IPS DF 4.7 (cell line): ENCODE measurements around the gene SLC9B2.
A peak's percentile ranks its signal among the peaks of the same experiment; 100 is the strongest.

Source experiments
- DNase-seq: peaks from one replicate; pipeline ENCODE4 v3.0.0-alpha.2; 2013; ENCODE audit warnings: low spot score; ENCODE audit errors: extremely low read depth

Gene SLC9B2

DNA sequence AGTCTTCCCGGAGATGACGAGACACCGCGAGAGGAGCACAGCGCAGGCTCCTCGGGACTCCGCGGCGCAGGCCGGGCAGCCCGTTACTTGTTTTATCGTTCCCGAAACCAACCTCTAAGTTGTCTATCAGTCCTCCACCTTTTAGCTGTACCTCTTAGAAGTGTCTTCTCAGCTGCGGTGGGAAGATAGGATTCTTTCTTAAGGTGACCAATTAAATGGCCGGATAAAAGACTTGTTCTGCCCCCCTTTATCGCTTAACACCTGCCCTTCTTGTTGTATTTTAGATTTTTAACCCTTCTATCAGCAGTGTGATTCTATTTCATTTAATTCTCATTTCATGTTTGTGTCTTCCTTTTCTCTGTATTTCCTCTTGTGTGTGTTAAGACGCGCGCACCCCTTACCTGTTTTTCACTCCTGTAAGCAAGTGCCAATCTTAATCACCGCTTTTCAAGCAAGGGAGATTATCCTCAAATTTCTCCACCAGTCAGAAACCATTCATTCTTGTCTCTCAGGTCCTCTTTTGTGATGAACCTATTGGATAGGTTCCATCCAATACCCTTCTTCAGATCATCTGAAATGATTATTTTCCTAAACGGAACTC is at the start of gene SLC9B2:
Gene SLC9B2, minus strand, starts transcription at position 15 of the 601 bp plus-strand sequence. CDS start 9,211 bp downstream, outside the sequence.
- DNase-seq = no peak

DNA sequence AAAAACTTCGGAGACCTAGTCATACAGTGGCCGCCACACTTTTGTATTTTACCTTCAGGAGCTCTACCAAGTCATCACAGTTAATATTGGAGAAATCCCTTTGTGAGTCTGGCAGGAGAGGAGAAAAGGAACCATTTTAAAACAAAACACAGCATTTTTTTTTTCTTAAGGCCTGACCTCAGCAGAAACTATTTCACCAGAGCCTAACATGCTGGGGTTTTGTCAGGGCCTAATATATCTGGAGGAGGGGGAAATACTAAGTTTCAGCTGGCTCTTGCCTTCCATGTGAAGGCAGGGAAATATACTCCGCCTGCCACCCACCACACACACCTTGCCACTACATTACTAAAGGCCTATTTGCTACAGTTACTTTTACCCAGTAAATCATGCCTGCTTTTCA is 49.6 kb upstream of the SLC9B2 start:
- no peak for DNase-seq

DNA sequence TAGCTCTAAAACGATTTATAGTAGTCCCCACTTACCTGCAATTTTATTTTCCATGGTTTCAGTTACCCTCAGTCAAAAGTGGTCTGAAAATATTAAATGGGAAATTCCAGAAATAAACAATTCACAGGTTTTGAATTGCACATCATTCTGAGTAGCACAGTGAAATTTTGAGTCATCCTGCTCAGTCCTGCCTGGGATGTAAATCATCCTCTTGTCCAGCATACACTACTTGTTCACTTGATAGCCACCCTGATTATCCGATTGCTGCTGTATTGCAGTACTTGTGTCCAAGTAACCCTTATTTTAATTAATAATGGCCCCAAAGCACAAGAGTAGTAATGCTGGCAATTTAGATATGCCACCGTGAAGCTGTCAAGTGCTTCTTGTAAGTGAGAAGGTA is 46.6 kb upstream of the SLC9B2 start:
- DNase-seq = no peak

- DNase-seq = no peak
These were observed 41.6 kb upstream of the SLC9B2 start for GRCh38 chr4:103118166-103118565.

DNA sequence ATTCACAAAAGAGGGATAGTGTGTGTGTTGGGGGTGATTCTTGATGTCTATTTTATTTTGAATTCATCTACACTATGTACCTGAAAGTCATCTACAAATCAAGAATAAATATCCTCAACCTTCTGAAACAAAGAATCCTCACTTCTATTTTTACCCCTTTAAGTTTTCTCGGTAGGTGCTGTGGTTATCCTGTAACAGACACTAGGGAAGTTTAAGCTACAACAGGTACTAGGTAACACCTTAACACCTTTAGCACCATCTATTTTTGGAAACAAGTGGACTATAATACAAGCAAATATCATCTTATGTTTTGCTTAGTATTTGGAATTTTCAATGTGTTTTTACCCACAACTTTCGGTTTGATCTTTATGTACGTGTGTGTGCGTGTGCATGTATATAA is 35.0 kb upstream of the SLC9B2 start:
- DNase-seq = no peak

DNA sequence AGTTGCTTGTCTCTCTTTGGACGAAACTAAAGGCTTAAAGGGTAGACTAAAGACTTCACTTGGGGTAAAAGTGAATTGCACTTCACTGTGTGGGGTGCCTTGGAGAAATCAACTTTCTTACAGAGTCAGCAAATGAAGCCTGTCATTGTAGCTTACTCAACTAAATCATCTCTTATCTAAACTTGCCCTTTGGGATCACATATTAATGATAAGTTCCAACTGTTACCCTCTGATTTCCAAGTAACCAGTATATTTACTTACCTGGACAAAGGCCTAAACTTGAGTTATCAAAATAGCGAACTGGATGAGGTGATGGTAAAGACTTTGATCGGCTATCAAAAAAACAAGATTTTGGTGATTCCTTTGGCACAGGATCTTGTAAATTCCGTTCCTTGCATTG is 32.0 kb upstream of the SLC9B2 start:
- no peak for DNase-seq

DNA sequence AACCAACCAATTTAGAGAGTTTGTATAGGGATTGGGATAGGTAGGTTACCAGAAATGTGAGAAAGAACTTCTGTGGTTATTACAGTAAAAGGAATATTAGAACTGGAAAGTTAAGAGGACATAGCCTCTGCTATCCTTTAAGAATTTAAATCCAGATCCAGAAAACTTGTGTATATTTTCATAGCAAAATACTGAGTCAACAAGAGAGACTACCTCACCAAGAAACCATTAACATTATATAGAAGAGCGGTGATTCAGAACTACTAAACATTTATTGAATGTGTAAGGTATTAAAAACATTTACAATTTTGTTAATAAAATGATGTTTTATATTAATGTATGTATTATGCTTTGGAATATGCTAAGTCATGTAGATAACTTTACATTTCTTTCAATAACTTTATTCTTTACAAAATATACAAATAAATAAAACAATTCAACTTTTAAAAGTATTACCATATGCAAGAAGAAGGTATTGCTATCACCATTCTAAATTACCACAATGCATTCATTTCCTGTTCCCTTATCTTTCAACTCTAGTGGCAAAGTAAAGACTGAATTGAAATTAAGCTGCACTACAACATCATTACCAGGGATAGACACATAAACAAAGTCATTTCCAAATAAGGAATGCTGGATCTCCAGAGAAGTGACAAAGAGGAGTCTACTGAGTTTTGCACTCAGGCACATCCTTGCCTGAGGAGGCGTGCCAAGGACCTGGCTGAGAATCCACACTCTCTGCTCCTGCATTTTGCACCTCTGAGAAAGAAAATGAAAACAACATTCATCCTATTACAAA is 29.2 kb upstream of the SLC9B2 start:
- DNase-seq = no peak

GRCh38 chr4:103104886-103105285 is 28.3 kb upstream of the SLC9B2 start:
- no peak for DNase-seq

DNA sequence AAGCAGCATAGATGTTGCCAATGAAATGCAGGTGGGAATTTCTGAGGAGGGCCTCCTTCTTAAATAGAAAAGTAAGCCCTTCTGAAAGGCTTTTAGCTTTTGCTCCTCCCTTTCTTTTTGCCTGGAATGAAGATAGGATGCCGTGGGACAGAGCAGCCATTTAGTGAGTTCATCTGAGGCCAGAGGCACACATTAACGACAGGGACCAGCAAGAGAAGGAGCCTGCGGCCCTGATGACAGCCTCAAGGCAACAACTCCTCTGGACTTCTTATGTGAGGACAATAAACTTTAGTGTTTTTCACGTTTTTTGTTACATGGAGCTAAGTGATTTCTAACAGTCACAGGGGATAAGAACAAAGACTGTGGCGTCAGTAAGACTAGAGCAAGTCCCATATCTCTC is 24.1 kb upstream of the SLC9B2 start:
- no peak for DNase-seq

DNA sequence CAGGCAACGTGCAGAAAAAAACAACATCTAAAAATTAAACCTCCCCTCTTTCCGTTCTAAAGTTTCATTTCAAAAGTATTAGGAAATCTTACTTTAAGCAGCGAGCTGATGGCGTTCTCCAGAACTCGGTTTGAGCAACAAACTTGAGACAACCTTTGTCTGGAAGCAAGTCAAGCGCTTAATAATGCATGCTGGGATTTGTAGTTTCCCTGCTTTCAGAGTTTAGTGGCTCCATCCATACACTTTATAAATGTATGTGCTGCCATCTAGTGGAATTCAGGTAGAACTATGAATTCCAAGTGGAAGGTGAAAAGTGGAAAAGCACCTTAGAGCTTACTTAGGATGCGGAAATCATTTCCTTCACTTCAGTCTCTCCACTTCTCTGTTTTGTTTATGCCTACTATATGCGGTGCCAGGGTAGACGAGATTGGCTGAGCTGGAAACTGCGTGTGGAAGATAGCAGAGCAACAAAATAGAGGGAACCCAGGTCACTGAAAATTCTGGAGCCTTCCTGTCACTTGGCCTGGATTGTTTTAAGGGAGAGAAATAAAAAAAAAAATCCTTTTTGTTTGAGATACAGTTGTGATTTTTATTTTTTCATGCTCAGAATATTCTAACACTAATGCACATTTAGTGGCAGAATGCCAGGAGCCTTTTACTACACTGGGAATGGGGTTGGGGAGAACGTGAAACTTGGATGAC is 23.3 kb upstream of the SLC9B2 start, which contains the start of gene BDH2:
Gene BDH2, minus strand, starts transcription at position 144 of the 702 bp plus-strand sequence. CDS start 3,580 bp downstream, outside the sequence.
- peak; percentile 86 for DNase-seq

DNA sequence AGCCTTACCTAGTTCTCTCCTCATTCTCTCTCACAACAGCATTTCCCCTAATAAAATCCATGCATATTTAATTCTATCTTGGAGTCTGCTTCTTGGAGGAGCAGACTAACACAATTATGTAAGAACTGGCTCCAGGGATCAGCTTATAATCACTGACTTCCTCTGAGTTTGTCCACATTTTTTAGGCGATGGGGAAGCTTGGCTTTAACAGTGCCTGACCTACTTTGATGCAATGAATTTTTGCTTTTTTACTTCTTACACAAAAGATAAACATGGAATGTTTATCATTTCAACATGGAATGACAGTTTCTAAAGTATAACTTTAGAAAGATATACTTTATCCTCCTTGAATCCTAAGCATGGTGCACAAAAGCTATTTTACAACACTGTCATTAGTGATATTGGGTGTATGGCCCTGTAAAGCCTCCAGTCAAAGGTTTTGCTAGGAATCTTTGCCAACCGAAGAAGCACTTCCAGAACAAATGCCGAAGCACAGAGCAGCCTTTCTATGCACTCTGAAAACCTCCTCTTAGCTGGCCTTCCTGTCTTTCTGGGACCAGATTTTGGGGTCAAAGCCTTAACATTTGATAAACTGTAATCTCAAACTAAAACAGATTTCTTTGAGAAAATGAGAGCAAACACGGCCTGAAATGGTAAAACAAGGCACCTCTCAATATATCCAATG is 22.3 kb upstream of the SLC9B2 start:
- no peak for DNase-seq

DNA sequence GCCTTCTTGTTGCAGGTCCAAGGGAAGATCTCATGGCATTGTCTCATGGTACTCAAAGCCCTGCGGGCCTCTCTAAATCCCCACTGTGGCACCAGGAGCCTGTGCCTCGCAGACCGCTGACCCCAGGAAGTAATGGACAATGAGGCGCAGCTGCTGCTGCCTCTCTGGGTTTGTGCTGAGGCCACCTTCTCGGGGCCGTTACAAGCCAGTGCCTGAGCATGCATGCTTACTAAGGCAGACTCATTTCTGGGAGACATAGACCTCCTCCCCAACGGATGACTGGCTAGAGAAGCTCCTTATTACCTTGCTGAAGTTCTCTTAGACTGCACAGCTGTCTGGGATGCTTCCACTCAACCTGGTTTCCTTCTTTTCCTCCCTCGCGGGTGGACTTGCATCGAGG is 21.8 kb upstream of the SLC9B2 start:
- no peak for DNase-seq

DNA sequence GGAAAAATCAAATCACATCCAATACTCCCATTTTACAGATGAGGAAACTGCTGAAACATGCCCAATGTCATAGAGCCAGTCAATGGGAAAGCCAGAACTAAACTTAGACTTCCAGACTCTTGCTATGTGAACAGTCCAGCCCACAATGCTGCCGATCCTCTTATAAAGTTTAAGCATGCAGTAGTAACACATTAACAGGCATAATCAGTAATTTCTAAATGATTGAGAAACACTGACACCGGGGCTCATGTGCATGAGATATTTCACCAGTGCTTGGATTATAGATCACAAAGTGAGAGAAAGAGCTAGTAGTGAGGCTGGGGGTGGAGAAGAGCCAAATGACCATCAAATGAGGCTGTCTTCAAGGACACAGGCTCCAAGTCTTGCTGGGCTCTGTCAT is 20.6 kb upstream of the SLC9B2 start:
- DNase-seq = no peak

DNA sequence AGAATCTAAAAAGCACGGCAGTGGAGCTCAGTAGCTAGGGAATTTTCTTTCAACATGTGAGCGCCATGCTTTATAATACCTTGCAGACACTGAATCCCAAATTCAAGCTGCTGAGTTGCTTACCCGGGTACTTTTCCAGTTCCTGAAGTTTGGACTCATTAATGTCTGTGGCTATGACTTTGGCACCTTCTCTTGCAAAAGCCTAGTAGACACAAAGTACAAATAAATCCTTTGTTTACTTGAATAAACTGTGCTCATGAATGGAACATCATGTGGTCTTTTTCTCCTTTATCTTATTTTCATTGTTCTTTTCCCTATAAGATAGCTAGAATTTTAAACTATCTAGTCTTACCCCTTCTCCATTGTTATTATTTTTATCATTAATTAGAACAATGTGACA is 18.5 kb upstream of the SLC9B2 start:
- DNase-seq = no peak

- no peak for DNase-seq
These were observed 15.7 kb upstream of the SLC9B2 start for GRCh38 chr4:103092245-103092644.

- DNase-seq = peak; percentile 33
These were observed 15.2 kb upstream of the SLC9B2 start for GRCh38 chr4:103091601-103092223.

- DNase-seq = no peak
These were observed 12.9 kb upstream of the SLC9B2 start for GRCh38 chr4:103089481-103089880.

DNA sequence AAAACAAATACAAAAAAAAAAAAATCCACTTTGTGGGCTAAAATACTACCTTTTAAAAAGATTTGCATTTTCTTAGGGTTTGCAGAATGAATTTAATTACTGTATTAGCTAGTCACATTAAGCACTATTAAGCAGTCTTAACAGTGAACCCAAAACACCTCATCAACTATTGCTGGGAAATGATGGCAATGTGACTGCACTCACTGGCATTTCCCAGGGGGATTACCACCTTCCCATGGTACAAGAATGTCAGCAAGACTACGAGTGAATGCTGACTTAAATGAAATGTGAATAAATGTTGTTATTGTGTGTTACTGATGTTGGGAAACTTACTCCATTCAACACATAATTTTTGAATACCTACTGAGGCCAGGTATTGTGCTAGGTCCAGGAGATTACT is 10.0 kb upstream of the SLC9B2 start:
- no peak for DNase-seq

DNA sequence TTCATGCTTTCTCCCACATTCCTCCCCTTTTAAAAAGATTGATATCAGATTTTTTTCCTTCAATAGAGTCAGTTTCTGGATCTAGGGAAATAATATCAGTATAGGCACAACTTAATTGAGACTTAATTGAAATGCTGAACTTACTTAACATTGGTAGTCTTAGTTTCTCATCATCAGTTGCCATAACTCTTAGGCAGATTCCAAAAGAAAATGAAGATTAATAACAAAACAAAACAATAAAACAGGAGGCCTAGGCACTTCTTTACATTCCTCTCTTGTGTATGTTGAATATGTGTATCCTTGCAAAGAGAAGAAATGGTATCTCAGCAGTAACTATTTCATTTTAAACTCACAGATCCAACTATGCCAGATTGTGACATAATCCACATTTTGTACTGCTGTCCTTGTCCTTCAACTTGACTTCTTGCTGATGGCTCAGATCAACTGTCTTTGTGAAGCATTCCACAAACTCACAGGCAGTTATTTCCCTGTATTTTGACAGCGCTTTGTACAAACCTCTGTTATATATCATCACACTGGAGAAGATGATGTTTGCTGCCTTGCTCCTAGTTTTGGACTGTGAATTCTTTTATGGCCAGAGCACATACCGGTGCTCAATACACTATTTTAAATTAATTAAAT is 9.1 kb upstream of the SLC9B2 start:
- DNase-seq = no peak

DNA sequence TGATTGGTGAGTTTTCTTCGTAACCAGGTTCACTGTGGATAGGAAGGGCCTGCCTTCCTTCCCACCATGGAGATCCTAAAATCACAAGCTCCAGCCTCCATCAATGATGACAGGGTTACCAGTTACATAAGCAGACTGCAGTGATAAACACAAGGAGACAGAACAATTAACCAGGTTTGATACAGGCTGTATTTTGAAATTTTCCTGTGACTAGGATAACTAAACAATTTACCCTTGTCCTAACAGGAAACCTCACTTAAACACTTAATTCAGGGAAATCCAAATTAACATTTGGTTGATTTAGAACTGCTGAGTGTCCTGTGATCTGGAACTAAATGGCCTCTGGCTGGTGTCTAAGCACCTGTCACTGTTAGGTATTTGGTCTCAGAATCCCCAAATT is 3.1 kb upstream of the SLC9B2 start:
- DNase-seq = no peak
